Adrenal gland (tissue), 12 donors: ENCODE measurements around the gene APP. TPM values are rescaled to one million over a fixed set of nuclear protein-coding genes. Genes with fewer than 3 reads are reported as not detected.
"Not testable (repeated sequence)": the region's sequence is repeated elsewhere in the genome, so short reads cannot be mapped to it uniquely, and the experiment has no call there.

Experiments
- DNase-seq, 7 donors: peaks; one replicate each; pipeline ENCODE4 v3.0.0-alpha.2; 2019 to 2020
- H3K27ac ChIP-seq, 5 donors: fragments of 200-600 bp; sonication (generic) in 4 of 5; 1 replicate in 3 of 5; 2 replicates in 2 of 5; pipeline versions ENCODE4 v1.5.1 to v1.8.0; 2016 to 2020; ENCODE audit warnings: mild to moderate bottlenecking in 1 of 5
- H3K27me3 ChIP-seq: fragments of 200-600 bp; 2 replicates; pipeline ENCODE4 v1.8.0; 2021
- H3K36me3 ChIP-seq, 2 donors: fragments of 200-600 bp; replicated peaks in 1 of 2; 1 replicate in 1 of 2; 2 replicates in 1 of 2; pipeline versions ENCODE4 v1.5.1 to v1.8.0; 2018 to 2022
- H3K4me1 ChIP-seq, 2 donors: fragments of 200-600 bp; replicated peaks in 1 of 2; 1 replicate in 1 of 2; 2 replicates in 1 of 2; pipeline versions ENCODE4 v1.5.1 to v1.8.0; 2018 to 2021
- H3K4me3 ChIP-seq, 4 donors: fragments of 200-600 bp; sonication (generic) in 3 of 4; one replicate each; pipeline ENCODE4 v1.5.1; 2016 to 2018
- H3K9me3 ChIP-seq, 3 donors: fragments of 200-600 bp; sonication (generic) in 1 of 3; replicated peaks in 1 of 3; 1 replicate in 2 of 3; 2 replicates in 1 of 3; pipeline versions ENCODE4 v1.5.1 to v1.8.0; 2016 to 2021
- POLR2A ChIP-seq, 2 donors: fragments of 450-650 bp; IDR thresholded peaks; one replicate each; pipeline ENCODE4 v1.6.1; 2017; ENCODE audit warnings: antibody characterized with exemption in 2 of 2, mild to moderate bottlenecking in 2 of 2, moderate library complexity in 1 of 2
- WGBS, 4 donors: extraction: QIAGEN DNeasy Blood & Tissue Kit in 2 of 4; methylation state at CpG; one replicate each; pipeline versions ENCODE4 v1.1.5 to v1.1.7; 2013 to 2017; 5-methylcytosine and 5-hydroxymethylcytosine counted together
- intact Hi-C, 2 donors: fragments of 100-400 bp; cut with DNase I; formaldehyde crosslinking; loops; one replicate each; pipeline versions ENCODE4 v1.14.1 to v1.15.0; 2022 to 2023
- polyA plus RNA-seq, 3 donors: library from polyadenylated mRNA; stranded (reverse); fragments of 200-250 nt in 2 of 3; fragments of 350-450 nt in 1 of 3; fragmentation: Illumina TruSeq in 1 of 3; extraction: RNeasy Lipid Tissue Mini Kit (QIAGEN cat#74804) in 1 of 3; gene quantifications; one replicate each; pipeline ENCODE4 v1.2.3, GENCODE V29; 2013 to 2014
- total RNA-seq, 9 donors: library from RNA; depleted of rRNA in 4 of 9; stranded (reverse); fragments of >200 nt in 4 of 9; fragments of 120-200 nt in 1 of 9; fragmentation: NEBNext Ultra II Directional in 1 of 9; extraction: Animal tissue kit (Norgen Biotek cat#: 25700) in 1 of 9; gene quantifications; one replicate each; pipeline versions ENCODE4 v1.1.0 to v1.2.4, GENCODE V29; 2013 to 2023
- TF ChIP-seq, protein P1 (sequence below), 6 experiments: fragments of 450-650 bp in 4 of 6; fragments of 200-600 bp in 2 of 6; sonication (generic) in 1 of 6; IDR thresholded peaks; 1 replicate in 5 of 6; 2 replicates in 1 of 6; pipeline versions ENCODE4 v1.5.1 to v1.8.0; 2016 to 2021; ENCODE audit warnings: antibody characterized with exemption in 6 of 6, mild to moderate bottlenecking in 2 of 6, moderate library complexity in 1 of 6
- donor health status: healthy with polysubstance abuse.
- donor health status: Bipolar disorder and iron deficiency.
- donor health status: DM: yes; HTN: yes; CAD: no.
- donor health status: DM: no; HTN: no; CAD: no.
- donor health status: DM: no; HTN: no; CAD: no.
- donor health status: DM: yes; HTN: yes; CAD: no.

Gene APP
- total and polyA plus RNA-seq, 12 donors: 161 to 1,079 (median 710) TPM

DNA sequence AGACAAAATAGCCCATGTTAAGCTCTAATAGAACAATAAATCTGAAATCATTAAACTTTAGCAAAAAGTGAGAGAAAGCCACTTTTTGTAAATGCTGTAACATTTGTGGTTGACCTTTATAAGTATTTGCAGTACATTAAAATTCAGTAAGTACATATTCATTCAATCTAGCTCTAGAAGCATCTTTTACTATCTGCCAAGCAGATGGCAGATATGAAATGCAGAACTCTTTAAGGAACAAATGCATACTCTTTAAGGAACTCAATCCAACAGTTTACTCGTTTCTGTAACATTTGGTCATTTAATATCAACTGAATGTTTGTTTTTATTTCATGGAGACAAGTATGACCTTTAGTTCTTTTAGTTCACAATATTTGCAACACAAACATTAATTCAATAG is 150.1 kb downstream of the APP start:
- no peak for TF ChIP-seq POLR2A (IDR thresholded peaks at IDR 0.05)
- TF ChIP-seq, protein P1, sequence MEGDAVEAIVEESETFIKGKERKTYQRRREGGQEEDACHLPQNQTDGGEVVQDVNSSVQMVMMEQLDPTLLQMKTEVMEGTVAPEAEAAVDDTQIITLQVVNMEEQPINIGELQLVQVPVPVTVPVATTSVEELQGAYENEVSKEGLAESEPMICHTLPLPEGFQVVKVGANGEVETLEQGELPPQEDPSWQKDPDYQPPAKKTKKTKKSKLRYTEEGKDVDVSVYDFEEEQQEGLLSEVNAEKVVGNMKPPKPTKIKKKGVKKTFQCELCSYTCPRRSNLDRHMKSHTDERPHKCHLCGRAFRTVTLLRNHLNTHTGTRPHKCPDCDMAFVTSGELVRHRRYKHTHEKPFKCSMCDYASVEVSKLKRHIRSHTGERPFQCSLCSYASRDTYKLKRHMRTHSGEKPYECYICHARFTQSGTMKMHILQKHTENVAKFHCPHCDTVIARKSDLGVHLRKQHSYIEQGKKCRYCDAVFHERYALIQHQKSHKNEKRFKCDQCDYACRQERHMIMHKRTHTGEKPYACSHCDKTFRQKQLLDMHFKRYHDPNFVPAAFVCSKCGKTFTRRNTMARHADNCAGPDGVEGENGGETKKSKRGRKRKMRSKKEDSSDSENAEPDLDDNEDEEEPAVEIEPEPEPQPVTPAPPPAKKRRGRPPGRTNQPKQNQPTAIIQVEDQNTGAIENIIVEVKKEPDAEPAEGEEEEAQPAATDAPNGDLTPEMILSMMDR (IDR thresholded peaks at IDR 0.05): no peak
- intact Hi-C loops: loop anchor here in 1 of 2 donors (10.0 kb wide), 1 partner anchor 134 kb away; no protein-coding TSS in a partner anchor
- no peak overlapping the region for H3K4me3 ChIP-seq
- 68 to 79% (median 78%) methylated on average over 1 of the region's 1 CpG for WGBS, 4 donors
- H3K27me3 ChIP-seq: no peaks in the 10 kb centered on the region
- H3K36me3 ChIP-seq: peaks cover 0 to 18% of the 10 kb centered on the region in 2 donors
- no peak for DNase-seq
- H3K4me1 ChIP-seq: peaks cover 0 to 3% of the 10 kb centered on the region in 2 donors
- no peak overlapping the region for H3K27ac ChIP-seq
- H3K9me3 ChIP-seq: peaks cover 0 to 6% (median 0%) of the 10 kb centered on the region in 3 donors

GRCh38 chr21:26020081-26020480 is 150.5 kb downstream of the APP start:
- whole genome bisulfite sequencing, 4 donors: 95 to 99% (median 97%) methylated on average over 4 of the region's 4 CpGs
- H3K27me3 ChIP-seq: no peaks in the 10 kb centered on the region
- H3K27ac ChIP-seq: no peak overlapping the region
- intact Hi-C loops: loop anchor here in 1 of 2 donors (10.0 kb wide), 1 partner anchor 135 kb away; no protein-coding TSS in a partner anchor
- no peak for TF ChIP-seq POLR2A (IDR thresholded peaks at IDR 0.05)
- TF ChIP-seq, protein P1 (IDR thresholded peaks at IDR 0.05): no peak
- DNase-seq: no peak
- H3K9me3 ChIP-seq: peaks cover 0 to 6% (median 0%) of the 10 kb centered on the region in 3 donors
- H3K4me3 ChIP-seq: no peak overlapping the region
- peaks cover 0 to 18% of the 10 kb centered on the region in 2 donors for H3K36me3 ChIP-seq
- H3K4me1 ChIP-seq: no peaks in the 10 kb centered on the region

DNA sequence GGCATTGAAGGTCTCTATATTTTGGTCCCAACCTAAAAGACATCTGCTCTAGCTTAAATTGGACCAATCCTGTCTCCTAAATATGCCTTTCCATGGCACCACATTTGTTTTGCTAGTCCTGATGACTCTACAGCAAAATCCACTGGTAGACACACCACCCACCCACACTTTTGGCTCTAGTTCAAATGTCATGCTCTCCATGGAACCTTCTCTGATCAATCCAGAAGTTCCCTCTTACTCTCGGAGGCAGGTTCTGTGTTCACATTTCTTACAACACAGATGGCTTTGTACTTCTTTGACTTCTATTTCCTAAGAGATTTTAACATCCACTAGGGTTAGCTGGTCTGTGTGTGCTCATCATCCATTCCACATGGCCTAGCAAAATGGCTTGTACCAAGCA is 151.3 kb downstream of the APP start:
- TF ChIP-seq, protein P1 (IDR thresholded peaks at IDR 0.05): no peak
- TF ChIP-seq POLR2A (IDR thresholded peaks at IDR 0.05): no peak
- no peak for DNase-seq

GRCh38 chr21:26013970-26014369 is 156.6 kb downstream of the APP start:
- Histone ChIP-seq H3K27ac (peak overlapping the region in 1 of 5 donors; percentile 24), H3K9me3 (no peaks in the 10 kb centered on the region), H3K27me3 (no peaks in the 10 kb centered on the region), H3K36me3 (no peaks in the 10 kb centered on the region), H3K4me1 (peaks cover 7 to 10% of the 10 kb centered on the region in 2 donors), H3K4me3 (no peak overlapping the region)
- WGBS, 4 donors: 65 to 75% (median 70%) methylated on average over 4 of the region's 4 CpGs
- TF ChIP-seq, protein P1 (IDR thresholded peaks at IDR 0.05): no peak
- no peak for TF ChIP-seq POLR2A (IDR thresholded peaks at IDR 0.05)
- DNase-seq: no peak
- intact Hi-C loops: no loop called here

More for the DNA sequence above, 151.3 kb downstream of the APP start:
- Histone ChIP-seq H3K4me1 (peaks cover 3 to 4% of the 10 kb centered on the region in 2 donors), H3K36me3 (peaks cover 0 to 18% of the 10 kb centered on the region in 2 donors), H3K27me3 (no peaks in the 10 kb centered on the region), H3K4me3 (no peak overlapping the region), H3K9me3 (peaks cover 0 to 6% (median 0%) of the 10 kb centered on the region in 3 donors), H3K27ac (no peak overlapping the region)
- intact Hi-C loops: no loop called here
- 85 to 95% (median 89%) methylated on average over 1 of the region's 1 CpG for WGBS, 4 donors

GRCh38 chr21:26012482-26012881 is 158.1 kb downstream of the APP start:
- H3K27ac ChIP-seq, intact Hi-C loops, H3K27me3 ChIP-seq, H3K36me3 ChIP-seq, DNase-seq, H3K4me3 ChIP-seq, H3K9me3 ChIP-seq: not testable (repeated sequence)
- WGBS, 4 donors: 82 to 94% (median 87%) methylated on average over 4 of the region's 4 CpGs
- peaks cover 7 to 14% of the 10 kb centered on the region in 2 donors for H3K4me1 ChIP-seq
